GM12865 (cell line): ENCODE data around the gene NARF.
"Not testable (repeated sequence)": the region's sequence is repeated elsewhere in the genome, so short reads cannot be mapped to it uniquely, and the experiment has no call there.

Experiments used
- DNase-seq: peaks from one replicate; pipeline ENCODE4 v3.0.0; 2010; ENCODE audit warnings: low read depth
- H3K4me3 ChIP-seq: 2 replicates; pipeline ENCODE4 v1.5.1; 2011; ENCODE audit warnings: mild to moderate bottlenecking, low read depth, low read length, control low read depth
- CTCF ChIP-seq: IDR thresholded peaks from 2 replicates; pipeline ENCODE4 v1.5.1; 2011; ENCODE audit warnings: low read length, control low read depth, low read depth, inconsistent platforms; ENCODE audit not compliant: insufficient read depth; ENCODE audit errors: missing control alignments

NARF gene

DNA sequence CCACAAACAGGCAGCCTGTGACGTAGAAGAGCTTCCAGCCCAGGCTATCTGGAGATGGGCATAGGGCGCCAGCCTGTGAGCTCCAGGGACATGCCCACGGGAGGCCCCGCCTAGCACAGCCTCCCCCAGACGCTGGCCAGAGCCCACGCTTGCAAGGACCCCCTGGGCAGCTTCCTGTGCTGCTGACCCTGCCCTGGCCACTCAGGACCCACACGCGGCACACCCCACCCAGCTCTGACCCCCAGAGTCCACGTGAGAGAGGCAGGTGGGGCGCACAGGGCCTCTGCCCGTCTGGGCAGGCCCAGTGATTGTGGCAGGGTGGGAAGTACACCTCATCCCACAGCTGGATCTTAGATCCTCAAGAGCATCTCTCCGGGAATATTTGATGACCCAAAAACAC is 11.9 kb upstream of the NARF start:
- no peak for DNase-seq
- TF ChIP-seq CTCF = no peak
- H3K4me3 ChIP-seq = no peak overlapping the region

DNA sequence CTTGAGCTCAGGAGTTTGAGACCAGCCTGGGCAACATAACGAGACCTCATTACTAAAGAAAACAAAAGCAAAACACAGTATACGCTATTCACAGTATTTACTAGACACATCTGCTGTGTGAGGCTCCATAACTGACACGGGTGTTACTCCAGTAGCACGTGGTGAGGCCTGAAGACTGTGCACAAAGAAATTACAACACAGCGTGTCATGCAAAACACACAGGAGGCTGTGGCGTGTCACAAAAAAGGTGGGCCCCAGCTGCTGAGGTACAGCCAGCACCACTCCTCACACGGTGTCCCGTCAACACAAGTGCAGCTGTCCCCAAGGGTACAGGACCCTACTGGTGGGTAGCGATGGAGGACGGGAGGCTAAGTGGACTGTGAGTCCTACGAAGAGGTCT is 10.7 kb upstream of the NARF start:
- peak overlapping the region; percentile 39 for H3K4me3 ChIP-seq
- no peak for TF ChIP-seq CTCF

GRCh38 chr17:82449131-82449882 is 9.2 kb upstream of the NARF start:
- DNase-seq = peak; percentile 93
- peak overlapping the region; percentile 88 for H3K4me3 ChIP-seq
- TF ChIP-seq CTCF = no peak

More for the DNA sequence above, 10.7 kb upstream of the NARF start:
- DNase-seq = no peak

- TF ChIP-seq CTCF = no peak
- H3K4me3 ChIP-seq = peak overlapping the region; percentile 88
- no peak for DNase-seq
These were observed 8.6 kb upstream of the NARF start for GRCh38 chr17:82449883-82450356.

DNA sequence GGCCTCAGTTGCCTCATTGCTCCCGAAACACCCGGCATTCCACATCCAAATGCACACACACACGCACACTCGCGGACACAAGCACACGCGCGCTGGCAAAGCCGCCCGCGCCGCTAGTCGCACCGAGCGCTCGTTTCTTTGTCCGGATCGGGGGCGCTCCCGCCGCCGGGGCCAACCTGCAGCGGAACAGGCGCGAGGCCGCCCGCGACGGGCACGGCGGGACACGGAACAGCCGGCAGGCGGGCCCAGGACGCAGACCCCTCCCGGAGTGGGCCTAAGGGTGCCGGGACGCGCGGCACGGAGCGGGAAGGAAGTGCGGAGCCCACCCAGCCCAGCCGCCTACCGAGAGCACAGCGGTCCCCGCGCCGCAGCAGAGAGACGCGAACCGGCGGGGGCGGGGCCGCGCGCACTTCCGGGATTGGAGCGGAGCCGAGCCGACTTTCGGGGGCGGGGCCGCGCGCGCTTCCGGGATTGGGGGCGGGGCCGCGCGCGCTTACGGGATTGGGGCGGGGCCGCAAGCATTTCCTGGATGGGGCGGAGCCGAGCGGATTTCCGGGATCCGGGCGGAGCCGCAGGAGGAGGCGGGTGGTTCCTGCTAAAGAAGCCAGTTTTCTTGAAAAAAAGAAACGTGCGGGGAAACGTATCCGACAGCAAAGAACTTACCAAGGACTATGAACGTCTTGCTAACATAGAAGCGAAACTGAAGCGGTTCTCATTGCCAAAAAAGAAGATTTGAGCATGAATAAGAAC is 8.0 kb upstream of the NARF start, which contains the start of gene CYBC1:
CYBC1 (minus strand) TSS at position 396 of the 750 bp plus-strand sequence. CDS start 1,498 bp downstream, outside the sequence.
- H3K4me3 ChIP-seq = peak within 1 kb of the TSS; percentile 88
- TF ChIP-seq CTCF = no peak
- DNase-seq = peak; percentile 97

GRCh38 chr17:82452162-82452561 is 6.4 kb upstream of the NARF start:
- no peak for TF ChIP-seq CTCF
- H3K4me3 ChIP-seq = no peak overlapping the region
- DNase-seq = no peak

- H3K4me3 ChIP-seq, DNase-seq: not testable (repeated sequence)
These were observed 5.4 kb upstream of the NARF start for GRCh38 chr17:82453151-82453550.

DNA sequence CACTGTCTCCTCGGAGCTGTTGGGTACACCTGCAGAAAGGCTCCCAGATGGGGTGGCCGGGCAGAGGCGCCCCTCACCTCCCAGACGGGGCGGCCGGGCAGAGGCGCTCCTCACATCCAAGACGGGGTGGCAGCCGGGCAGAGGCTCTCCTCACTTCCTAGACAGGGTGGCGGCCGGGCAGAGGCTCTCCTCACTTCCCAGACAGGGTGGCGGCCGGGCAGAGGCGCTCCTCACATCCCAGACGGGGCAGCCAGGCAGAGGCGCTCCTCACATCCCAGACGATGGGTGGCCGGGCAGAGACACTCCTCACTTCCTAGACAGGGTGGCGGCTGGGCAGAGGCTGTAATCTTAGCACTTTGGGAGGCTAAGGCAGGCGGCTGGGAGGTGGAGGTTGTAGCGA is 4.8 kb upstream of the NARF start:
- not testable (repeated sequence) for DNase-seq, H3K4me3 ChIP-seq
